Mesothelial cell of epicardium (in vitro differentiated cells): ENCODE results near the gene KIRREL1. TPM values are rescaled to one million over a fixed set of nuclear protein-coding genes. Genes with fewer than 3 reads are reported as not detected.

Experiments used
- DNase-seq, 2 experiments: peaks; one replicate each; pipeline ENCODE4 v3.0.0; 2021; ENCODE audit warnings: low spot score in 2 of 2; ENCODE audit not compliant: unreplicated experiment in 2 of 2
- H3K27ac Mint-ChIP-seq: 2 replicates; pipeline ENCODE4 v1.8.0; 2021; ENCODE audit warnings: mixed read lengths
- H3K27me3 Mint-ChIP-seq: 2 replicates; pipeline ENCODE4 v1.8.0; 2021; ENCODE audit warnings: low read depth, mixed read lengths
- H3K36me3 Mint-ChIP-seq: 2 replicates; pipeline ENCODE4 v1.8.0; 2021; ENCODE audit warnings: mixed read lengths
- H3K4me1 Mint-ChIP-seq: 2 replicates; pipeline ENCODE4 v1.8.0; 2021; ENCODE audit warnings: mixed read lengths
- H3K4me3 Mint-ChIP-seq: 2 replicates; pipeline ENCODE4 v1.8.0; 2021; ENCODE audit warnings: mild to moderate bottlenecking, moderate library complexity, mixed read lengths
- H3K9me3 Mint-ChIP-seq: 2 replicates; pipeline ENCODE4 v1.8.0; 2021; ENCODE audit warnings: mixed read lengths
- CTCF ChIP-seq: fragments of 200-600 bp; sonication (generic); IDR thresholded peaks from one replicate; pipeline ENCODE4 v1.5.0; 2021; ENCODE audit warnings: antibody characterized with exemption; ENCODE audit not compliant: unreplicated experiment
- total RNA-seq: library from RNA; stranded (reverse); gene quantifications from 3 replicates; pipeline ENCODE4 v1.2.1, GENCODE V29; 2021

The KIRREL1 gene
- total RNA-seq, 1 donor from 2014 or later = 178 TPM

- DNase-seq = no peak
- Mint-ChIP-seq H3K27me3 (no peaks in the 10 kb centered on the region), H3K4me1 (peaks cover 24% of the 10 kb centered on the region), H3K4me3 (no peak overlapping the region), H3K36me3 (peaks cover 4% of the 10 kb centered on the region), H3K9me3 (no peaks in the 10 kb centered on the region), H3K27ac (peak overlapping the region; percentile 10)
- TF ChIP-seq CTCF = no peak
Observed at GRCh38 chr1:158040323-158040722, 46.9 kb downstream of the KIRREL1 start.

- Mint-ChIP-seq H3K27ac (peak overlapping the region; percentile 71), H3K27me3 (no peaks in the 10 kb centered on the region), H3K4me1 (peaks cover 33% of the 10 kb centered on the region), H3K36me3 (peaks cover 2% of the 10 kb centered on the region), H3K9me3 (no peaks in the 10 kb centered on the region), H3K4me3 (no peak overlapping the region)
- no peak for DNase-seq
- TF ChIP-seq CTCF = no peak
Observed at GRCh38 chr1:158043232-158043631, 49.8 kb downstream of the KIRREL1 start.

- no peak overlapping the region for H3K4me3 Mint-ChIP-seq
- H3K27me3 Mint-ChIP-seq = no peaks in the 10 kb centered on the region
- no peaks in the 10 kb centered on the region for H3K36me3 Mint-ChIP-seq
- no peaks in the 10 kb centered on the region for H3K9me3 Mint-ChIP-seq
- peaks cover 29% of the 10 kb centered on the region for H3K4me1 Mint-ChIP-seq
- DNase-seq = no peak
- TF ChIP-seq CTCF = no peak
- H3K27ac Mint-ChIP-seq = peak overlapping the region; percentile 18
Observed at GRCh38 chr1:158045639-158046038, 52.2 kb downstream of the KIRREL1 start.

- Mint-ChIP-seq H3K36me3 (peaks cover 9% of the 10 kb centered on the region), H3K4me1 (peaks cover 32% of the 10 kb centered on the region), H3K27me3 (no peaks in the 10 kb centered on the region), H3K9me3 (no peaks in the 10 kb centered on the region), H3K27ac (peak overlapping the region; percentile 22), H3K4me3 (no peak overlapping the region)
- no peak for DNase-seq
- TF ChIP-seq CTCF = no peak
Observed at GRCh38 chr1:158046715-158047510, 53.5 kb downstream of the KIRREL1 start.

- H3K36me3 Mint-ChIP-seq = peaks cover 17% of the 10 kb centered on the region
- H3K27ac Mint-ChIP-seq = no peak overlapping the region
- DNase-seq = no peak
- H3K9me3 Mint-ChIP-seq = no peaks in the 10 kb centered on the region
- H3K27me3 Mint-ChIP-seq = no peaks in the 10 kb centered on the region
- no peak for TF ChIP-seq CTCF
- H3K4me1 Mint-ChIP-seq = peaks cover 35% of the 10 kb centered on the region
- no peak overlapping the region for H3K4me3 Mint-ChIP-seq
Observed at GRCh38 chr1:158048371-158049067, 55.1 kb downstream of the KIRREL1 start.
